GM12801 (cell line): ENCODE data around the gene OR2V2.

Experiments
- CTCF ChIP-seq: IDR thresholded peaks from one replicate; pipeline ENCODE4 v1.5.1; 2011; ENCODE audit warnings: control low read depth; ENCODE audit not compliant: insufficient read length; ENCODE audit errors: extremely low read depth

Gene OR2V2

GRCh38 chr5:181127907-181128626 is 19.3 kb upstream of the OR2V2 start:
- no peak for TF ChIP-seq CTCF

DNA sequence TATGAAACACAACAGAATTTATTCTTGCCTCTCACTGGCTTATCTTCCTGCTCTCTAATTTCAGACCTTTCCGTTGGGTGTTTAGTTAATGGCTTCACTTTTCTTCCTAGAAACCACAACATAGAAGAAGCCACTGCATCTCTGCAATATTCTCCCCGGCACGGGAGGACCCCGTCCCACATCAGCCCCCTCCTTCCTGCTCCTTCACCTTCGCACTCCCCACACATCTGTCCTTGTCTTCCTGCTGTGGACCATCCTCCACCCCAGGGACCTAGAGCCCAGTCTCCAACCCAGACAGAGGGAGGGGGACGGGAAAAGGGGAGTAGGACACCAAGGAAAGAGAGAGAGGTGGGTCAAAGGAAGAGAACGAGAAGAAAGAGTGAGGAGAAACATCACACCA is 17.8 kb upstream of the OR2V2 start:
- no peak for TF ChIP-seq CTCF

- no peak for TF ChIP-seq CTCF
These were observed 16.4 kb upstream of the OR2V2 start, which contains the start of gene OR2V1 for GRCh38 chr5:181130832-181131496. Gene OR2V1 (minus strand): TSS chr5:181131169. CDS start chr5:181125304, 5,865 bp downstream.

- TF ChIP-seq CTCF = no peak
These were observed 15.9 kb upstream of the OR2V2 start for GRCh38 chr5:181131514-181131913.

GRCh38 chr5:181133083-181133482 is 14.3 kb upstream of the OR2V2 start:
- no peak for TF ChIP-seq CTCF

- no peak for TF ChIP-seq CTCF
These were observed 13.7 kb upstream of the OR2V2 start for GRCh38 chr5:181133610-181134231.

- TF ChIP-seq CTCF = no peak
These were observed 13.1 kb upstream of the OR2V2 start for GRCh38 chr5:181134259-181134658.
